H9 (cell line): ENCODE measurements around the gene NECTIN1. TPM values are rescaled to one million over a fixed set of nuclear protein-coding genes. Genes with fewer than 3 reads are reported as not detected.

Source experiments
- DNase-seq: peaks from one replicate; pipeline ENCODE4 v3.0.0-alpha.2; 2017
- H2AFZ ChIP-seq: one replicate; pipeline ENCODE4 v1.6.1; 2013; ENCODE audit warnings: mild to moderate bottlenecking, low read length, control low read depth, moderate library complexity
- H2AK5ac ChIP-seq: 2 replicates; pipeline ENCODE4 v1.6.1; 2013; ENCODE audit warnings: low read length, control low read depth, mixed read lengths; ENCODE audit not compliant: insufficient read length
- H2BK120ac ChIP-seq: one replicate; pipeline ENCODE4 v1.6.1; 2013; ENCODE audit warnings: low read depth, mild to moderate bottlenecking, low read length, control low read depth, inconsistent platforms; ENCODE audit not compliant: poor library complexity, severe bottlenecking
- H2BK12ac ChIP-seq: 2 replicates; pipeline ENCODE4 v1.6.1; 2013; ENCODE audit warnings: low read length, control low read depth, mixed read lengths, low read depth; ENCODE audit not compliant: insufficient read length
- H2BK15ac ChIP-seq: 2 replicates; pipeline ENCODE4 v1.6.1; 2013; ENCODE audit warnings: low read depth, low read length, control low read depth
- H2BK20ac ChIP-seq: one replicate; pipeline ENCODE4 v1.6.1; 2013; ENCODE audit warnings: low read depth, mild to moderate bottlenecking, low read length, control low read depth, inconsistent platforms; ENCODE audit not compliant: poor library complexity, severe bottlenecking
- H2BK5ac ChIP-seq: 2 replicates; pipeline ENCODE4 v1.6.1; 2013; ENCODE audit warnings: low read length, control low read depth, mixed read lengths; ENCODE audit not compliant: insufficient read length
- H3K14ac ChIP-seq: 2 replicates; pipeline ENCODE4 v1.6.1; 2013; ENCODE audit warnings: low read length, control low read depth; ENCODE audit not compliant: insufficient read depth
- H3K18ac ChIP-seq: 2 replicates; pipeline ENCODE4 v1.6.1; 2013; ENCODE audit warnings: low read depth, mild to moderate bottlenecking, mixed read lengths, low read length, control low read depth; ENCODE audit not compliant: insufficient read length
- H3K23ac ChIP-seq: 2 replicates; pipeline ENCODE4 v1.6.1; 2013; ENCODE audit warnings: low read length, control low read depth, mixed read lengths, low read depth; ENCODE audit not compliant: insufficient read length
- H3K23me2 ChIP-seq: 2 replicates; pipeline ENCODE4 v1.6.1; 2013; ENCODE audit warnings: low read depth, mild to moderate bottlenecking, mixed read lengths, low read length, control low read depth; ENCODE audit not compliant: insufficient read length, poor library complexity, severe bottlenecking
- H3K27ac ChIP-seq: 2 replicates; pipeline ENCODE4 v1.5.1; 2013; ENCODE audit warnings: low read length, control low read depth, mixed read lengths, low read depth; ENCODE audit not compliant: insufficient read length
- H3K27me3 ChIP-seq: 2 replicates; pipeline ENCODE4 v1.6.1; 2013; ENCODE audit warnings: low read length, control low read depth, inconsistent platforms; ENCODE audit not compliant: insufficient read depth
- H3K4ac ChIP-seq: 2 replicates; pipeline ENCODE4 v1.6.1; 2013; ENCODE audit warnings: low read depth, mild to moderate bottlenecking, control low read depth, inconsistent platforms, low read length, moderate library complexity
- H3K4me1 ChIP-seq: 2 replicates; pipeline ENCODE4 v1.6.1; 2013; ENCODE audit warnings: low read length, control low read depth, inconsistent platforms; ENCODE audit not compliant: insufficient read depth
- H3K4me2 ChIP-seq: 2 replicates; pipeline ENCODE4 v1.6.1; 2013; ENCODE audit warnings: low read length, control low read depth, mixed read lengths; ENCODE audit not compliant: insufficient read length, insufficient read depth
- H3K56ac ChIP-seq: 2 replicates; pipeline ENCODE4 v1.6.1; 2013; ENCODE audit warnings: low read depth, mild to moderate bottlenecking, mixed read lengths, low read length, control low read depth; ENCODE audit not compliant: insufficient read length
- H3K79me1 ChIP-seq: 2 replicates; pipeline ENCODE4 v1.6.1; 2013; ENCODE audit warnings: low read depth, mild to moderate bottlenecking, moderate library complexity, low read length, control low read depth, inconsistent platforms; ENCODE audit not compliant: insufficient read depth, poor library complexity, severe bottlenecking
- H3K79me2 ChIP-seq: 2 replicates; pipeline ENCODE4 v1.6.1; 2013; ENCODE audit warnings: low read length, control low read depth, inconsistent platforms; ENCODE audit not compliant: insufficient read depth
- H3K9ac ChIP-seq: 2 replicates; pipeline ENCODE4 v1.6.1; 2013; ENCODE audit warnings: low read length, control low read depth, mixed read lengths; ENCODE audit not compliant: insufficient read length; ENCODE audit errors: extremely low read depth
- H3K9me3 ChIP-seq: one replicate; pipeline ENCODE4 v1.6.1; 2013; ENCODE audit warnings: low read depth, low read length, inconsistent platforms; ENCODE audit not compliant: control insufficient read depth
- H3T11ph ChIP-seq: one replicate; pipeline ENCODE4 v1.6.1; 2013; ENCODE audit warnings: mild to moderate bottlenecking, low read length, control low read depth, inconsistent platforms
- H4K20me1 ChIP-seq: one replicate; pipeline ENCODE4 v1.6.1; 2013; ENCODE audit not compliant: control insufficient read depth, insufficient read length, insufficient read depth
- H4K5ac ChIP-seq: 2 replicates; pipeline ENCODE4 v1.6.1; 2013; ENCODE audit warnings: low read depth, mild to moderate bottlenecking, mixed read lengths, low read length, control low read depth; ENCODE audit not compliant: insufficient read length
- H4K8ac ChIP-seq: replicated peaks from 2 replicates; pipeline ENCODE4 v1.6.1; 2013; ENCODE audit warnings: low read length, control low read depth, mixed read lengths, low read depth; ENCODE audit not compliant: insufficient read length
- H4K91ac ChIP-seq: 2 replicates; pipeline ENCODE4 v1.6.1; 2013; ENCODE audit warnings: low read depth, mild to moderate bottlenecking, moderate library complexity, mixed read lengths, low read length, control low read depth; ENCODE audit not compliant: insufficient read length
- H3K27ac Mint-ChIP-seq, 3 experiments: 2 replicates in 2 of 3; 3 replicates in 1 of 3; pipeline ENCODE4 v1.8.0; 2020 to 2021; ENCODE audit warnings: mixed read lengths in 3 of 3, mild to moderate bottlenecking in 1 of 3, moderate library complexity in 1 of 3
- H3K27me3 Mint-ChIP-seq: 2 replicates; pipeline ENCODE4 v1.8.0; 2021; ENCODE audit warnings: low read depth, mild to moderate bottlenecking, moderate library complexity, mixed read lengths
- H3K36me3 Mint-ChIP-seq, 3 experiments: 2 replicates in 2 of 3; 3 replicates in 1 of 3; pipeline ENCODE4 v1.8.0; 2020 to 2021; ENCODE audit warnings: low read depth in 3 of 3, mixed read lengths in 3 of 3; ENCODE audit not compliant: insufficient read depth in 1 of 3
- H3K4me1 Mint-ChIP-seq, 2 experiments: 2 replicates each; pipeline ENCODE4 v1.8.0; 2020; ENCODE audit warnings: mixed read lengths in 2 of 2
- H3K4me3 Mint-ChIP-seq, 2 experiments: 2 replicates in 1 of 2; 3 replicates in 1 of 2; pipeline ENCODE4 v1.8.0; 2020 to 2021; ENCODE audit warnings: mild to moderate bottlenecking in 2 of 2, mixed read lengths in 2 of 2, moderate library complexity in 1 of 2
- H3K9me3 Mint-ChIP-seq, 2 experiments: 2 replicates in 1 of 2; 3 replicates in 1 of 2; pipeline ENCODE4 v1.8.0; 2020; ENCODE audit warnings: mild to moderate bottlenecking in 2 of 2, mixed read lengths in 2 of 2, moderate library complexity in 1 of 2
- WGBS: extraction: QIAGEN DNeasy Blood & Tissue Kit; methylation state at CpG from one replicate; pipeline ENCODE4 v1.1.7; 2013; ENCODE audit warnings: missing lambda C conversion rate, low lambda C conversion rate, mixed read lengths; ENCODE audit not compliant: insufficient read length; ENCODE audit errors: extremely low coverage; 5-methylcytosine and 5-hydroxymethylcytosine counted together
- total RNA-seq: library from RNA; stranded (reverse); gene quantifications from 2 replicates; pipeline ENCODE4 v1.2.1, GENCODE V29; 2021
- TF ChIP-seq, protein P1 (sequence below): fragments of 200-600 bp; sonication (generic); conservative IDR thresholded peaks from 3 replicates; pipeline ENCODE4 v1.8.0; 2021; ENCODE audit warnings: antibody characterized with exemption, mild to moderate bottlenecking

The NECTIN1 gene
- total RNA-seq, 1 experiment from 2014 or later: 113 TPM

DNA sequence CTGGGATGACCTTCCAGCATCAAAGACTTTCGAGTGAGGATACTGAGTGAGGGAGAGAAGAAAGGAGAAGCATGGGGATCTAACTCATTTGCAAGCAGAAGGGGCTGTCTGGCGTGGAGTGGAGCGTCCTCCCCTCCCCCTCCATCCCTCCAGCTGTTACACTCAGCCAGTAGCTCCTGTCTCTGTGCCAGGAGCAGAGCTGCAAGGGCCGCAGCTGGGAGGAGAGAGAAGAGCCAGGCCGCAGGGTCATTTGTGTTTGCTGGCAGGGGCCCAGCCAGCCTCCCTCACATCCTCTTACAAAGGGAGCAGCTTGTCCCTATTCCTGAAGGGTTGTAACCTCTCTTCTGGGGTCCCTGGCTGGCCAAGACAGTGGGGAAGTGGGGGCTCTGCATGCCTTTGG is 57.9 kb downstream of the NECTIN1 start:
- no CpG with 5 or more reads among the region's 5 CpGs for WGBS
- Histone ChIP-seq H4K5ac (no peak overlapping the region), H3K27me3 (no peaks in the 10 kb centered on the region), H3K79me1 (no peaks in the 10 kb centered on the region), H2BK15ac (no peak overlapping the region), H3K4ac (no peak overlapping the region), H2BK120ac (no peak overlapping the region), H3K4me1 (no peaks in the 10 kb centered on the region), H2AK5ac (no peak overlapping the region), H3K23ac (no peak overlapping the region), H3K18ac (no peak overlapping the region), H3K27ac (no peak overlapping the region), H2BK12ac (no peak overlapping the region), H3K23me2 (no peaks in the 10 kb centered on the region), H2BK20ac (no peak overlapping the region), H3K4me2 (no peak overlapping the region), H3K14ac (no peak overlapping the region), H4K8ac (no peak overlapping the region), H3K9me3 (no peaks in the 10 kb centered on the region), H2BK5ac (no peak overlapping the region), H3K56ac (no peak overlapping the region), H3K79me2 (no peaks in the 10 kb centered on the region), H4K20me1 (no peaks in the 10 kb centered on the region), H4K91ac (no peak overlapping the region), H2AFZ (no peak overlapping the region), H3T11ph (no peak overlapping the region), H3K9ac (no peak overlapping the region)
- no peak overlapping the region for H3K27ac Mint-ChIP-seq
- peaks cover 8 to 17% of the 10 kb centered on the region in 2 experiments for H3K4me1 Mint-ChIP-seq
- no peak for DNase-seq
- no peaks in the 10 kb centered on the region for H3K9me3 Mint-ChIP-seq
- TF ChIP-seq, protein P1, sequence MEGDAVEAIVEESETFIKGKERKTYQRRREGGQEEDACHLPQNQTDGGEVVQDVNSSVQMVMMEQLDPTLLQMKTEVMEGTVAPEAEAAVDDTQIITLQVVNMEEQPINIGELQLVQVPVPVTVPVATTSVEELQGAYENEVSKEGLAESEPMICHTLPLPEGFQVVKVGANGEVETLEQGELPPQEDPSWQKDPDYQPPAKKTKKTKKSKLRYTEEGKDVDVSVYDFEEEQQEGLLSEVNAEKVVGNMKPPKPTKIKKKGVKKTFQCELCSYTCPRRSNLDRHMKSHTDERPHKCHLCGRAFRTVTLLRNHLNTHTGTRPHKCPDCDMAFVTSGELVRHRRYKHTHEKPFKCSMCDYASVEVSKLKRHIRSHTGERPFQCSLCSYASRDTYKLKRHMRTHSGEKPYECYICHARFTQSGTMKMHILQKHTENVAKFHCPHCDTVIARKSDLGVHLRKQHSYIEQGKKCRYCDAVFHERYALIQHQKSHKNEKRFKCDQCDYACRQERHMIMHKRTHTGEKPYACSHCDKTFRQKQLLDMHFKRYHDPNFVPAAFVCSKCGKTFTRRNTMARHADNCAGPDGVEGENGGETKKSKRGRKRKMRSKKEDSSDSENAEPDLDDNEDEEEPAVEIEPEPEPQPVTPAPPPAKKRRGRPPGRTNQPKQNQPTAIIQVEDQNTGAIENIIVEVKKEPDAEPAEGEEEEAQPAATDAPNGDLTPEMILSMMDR: no peak
- peaks cover 24 to 77% (median 52%) of the 10 kb centered on the region in 3 experiments; a peak in 6 of 7 replicates for H3K36me3 Mint-ChIP-seq
- H3K4me3 Mint-ChIP-seq: no peak overlapping the region
- H3K27me3 Mint-ChIP-seq: no peaks in the 10 kb centered on the region; the same call in 1 of the 2 replicates
